Activated CD8-positive, alpha-beta memory T cell treated with anti-CD3 and anti-CD28 coated beads for 48 hours (primary cell): ENCODE measurements around the gene RBM43.
"Not testable (repeated sequence)": the region's sequence is repeated elsewhere in the genome, so short reads cannot be mapped to it uniquely, and the experiment has no call there.

Experiments
- DNase-seq, 3 experiments: peaks; one replicate each; pipeline ENCODE4 v3.0.0-alpha.2; 2020; ENCODE audit warnings: low read depth in 2 of 3, low spot score in 2 of 3

RBM43 gene

GRCh38 chr2:151261231-151261976 lies at the start of gene RBM43:
RBM43 (minus strand) TSS chr2:151261863; CDS start chr2:151261727, 136 bp downstream.
- peak; percentile 51 to 61 (median 58) for DNase-seq

GRCh38 chr2:151310313-151310712 lies 48.6 kb upstream of the RBM43 start:
- DNase-seq, result not testable (repeated sequence)

DNA sequence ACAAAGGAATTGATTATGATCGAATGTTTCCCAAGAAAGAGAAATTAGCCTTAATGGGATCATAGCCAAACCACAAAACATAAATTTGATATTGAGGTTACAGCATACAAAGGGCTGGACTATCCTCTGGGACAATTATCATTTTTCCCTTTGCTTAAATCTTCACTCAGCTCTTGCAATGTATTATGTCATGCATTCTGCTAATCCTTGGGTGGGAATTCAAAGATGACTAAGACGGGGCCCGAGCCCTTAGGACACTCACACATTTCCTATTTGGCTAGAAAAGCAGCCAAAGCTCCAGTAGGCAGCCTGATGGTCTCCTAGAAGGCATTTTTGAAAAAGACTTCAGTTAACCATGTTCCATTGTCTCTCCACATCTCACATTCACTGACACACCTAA lies 45.0 kb upstream of the RBM43 start:
- no peak for DNase-seq

DNA sequence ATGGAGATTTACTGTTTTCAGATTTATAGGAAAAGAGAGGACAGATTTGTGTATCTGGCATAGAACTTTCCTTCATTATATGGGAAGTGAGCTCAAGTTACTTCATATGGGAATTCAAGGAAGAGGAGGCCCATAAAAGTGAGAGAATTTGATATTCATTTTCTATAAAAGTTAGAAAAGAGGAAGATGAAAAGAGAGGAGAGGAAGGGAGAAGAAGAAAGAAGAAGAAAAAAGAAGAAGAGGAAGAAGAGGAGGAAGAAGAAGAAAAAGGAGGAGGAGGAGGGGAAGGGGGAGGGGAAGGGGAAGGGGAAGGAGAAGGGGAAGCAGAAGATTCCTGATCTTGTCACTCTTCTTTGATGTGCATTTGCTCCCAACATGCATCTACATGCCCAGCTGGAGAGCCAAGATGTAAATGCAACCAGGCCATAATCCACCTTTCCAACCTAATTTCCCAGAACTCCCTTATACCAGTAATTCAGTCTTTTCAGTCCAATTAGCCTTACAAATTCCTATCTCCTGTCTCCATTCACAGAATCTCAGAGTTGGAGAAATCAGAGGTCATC lies 43.5 kb upstream of the RBM43 start:
- DNase-seq, result no peak

DNA sequence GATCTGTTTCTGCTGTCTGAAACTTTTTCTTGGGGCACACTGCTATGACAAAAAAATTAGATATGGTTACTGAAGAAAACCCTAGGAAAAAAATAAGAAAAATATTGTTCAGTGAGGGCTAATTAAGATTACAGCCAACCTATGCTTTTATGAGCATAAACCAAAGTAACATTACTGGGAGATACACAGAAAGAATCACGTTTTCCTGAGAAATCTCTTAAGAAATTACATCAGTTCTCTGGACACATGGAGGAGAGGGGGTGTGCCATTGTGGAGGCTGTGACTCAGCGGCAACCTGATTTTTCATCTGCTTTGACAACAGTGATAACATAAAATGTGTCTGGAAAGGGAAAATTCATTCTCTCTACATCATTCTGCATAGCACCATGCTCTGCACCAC lies 41.2 kb upstream of the RBM43 start:
- DNase-seq, result no peak

DNA sequence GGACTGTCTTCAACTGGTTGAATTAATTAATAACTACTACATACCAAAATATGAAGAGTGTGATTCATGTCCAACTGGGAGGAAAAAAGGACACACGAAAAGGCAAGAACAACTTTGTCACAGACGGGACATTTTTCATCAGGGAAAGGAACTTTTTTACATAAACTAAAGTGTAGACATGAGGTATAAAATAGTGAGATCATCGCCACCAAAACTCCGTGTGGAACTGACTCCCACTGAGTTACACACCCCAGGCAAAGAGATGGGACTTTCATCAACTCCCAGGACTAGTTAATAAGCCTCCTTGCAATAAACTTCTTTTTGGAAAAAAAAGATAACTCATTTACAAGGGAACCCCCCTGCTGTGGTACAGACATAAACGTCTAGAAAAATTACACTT lies 40.7 kb upstream of the RBM43 start:
- no peak for DNase-seq

DNA sequence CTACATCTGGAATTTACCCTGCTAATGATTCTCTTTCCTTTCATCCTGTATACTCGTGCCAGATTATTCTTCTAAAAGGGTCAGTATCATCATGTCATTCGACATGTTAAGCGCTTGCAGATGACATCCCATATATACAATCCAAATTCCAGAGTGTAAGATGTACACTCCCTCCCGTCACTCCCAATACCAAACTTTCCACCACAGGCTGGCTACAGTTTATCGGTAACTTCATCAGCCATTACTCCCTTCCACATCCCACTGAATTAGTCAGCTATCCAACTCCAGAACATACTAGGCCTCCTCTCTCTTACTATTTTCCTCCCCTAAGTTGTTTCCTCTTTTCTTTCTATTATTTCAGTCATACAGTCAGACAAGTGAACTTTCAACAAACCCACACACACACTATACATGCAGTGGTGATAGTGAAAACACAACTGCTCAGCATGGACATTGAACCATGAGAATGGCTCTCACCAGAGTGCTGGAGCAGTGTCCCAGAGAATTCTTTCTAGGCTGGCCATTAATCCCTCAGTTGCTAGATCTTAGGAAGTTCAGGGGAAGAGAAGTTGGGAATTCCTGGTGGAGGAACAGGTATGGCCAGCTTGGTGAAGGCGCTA lies 38.4 kb upstream of the RBM43 start:
- no peak for DNase-seq

GRCh38 chr2:151297882-151298281 lies 36.2 kb upstream of the RBM43 start:
- no peak for DNase-seq

GRCh38 chr2:151295926-151296325 lies 34.3 kb upstream of the RBM43 start:
- DNase-seq, result not testable (repeated sequence)

DNA sequence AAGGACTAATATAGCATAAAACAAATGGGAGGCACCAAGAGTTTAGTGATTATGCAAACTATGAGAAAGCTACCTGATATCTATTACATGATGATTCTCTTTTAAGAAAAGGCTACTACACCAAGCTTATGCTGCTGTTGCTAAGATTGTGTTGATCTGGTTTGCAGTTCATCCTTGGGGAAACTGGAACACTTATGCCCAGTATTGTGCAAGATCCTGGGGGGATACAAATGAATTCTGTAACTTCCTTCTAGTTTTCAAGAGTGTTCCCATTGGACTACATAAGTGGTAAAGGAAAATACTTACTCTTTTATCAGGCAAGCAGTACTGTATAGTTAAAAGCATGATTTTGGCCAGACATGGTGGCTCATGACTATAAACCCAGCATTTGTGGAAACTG lies 30.9 kb upstream of the RBM43 start:
- no peak for DNase-seq

DNA sequence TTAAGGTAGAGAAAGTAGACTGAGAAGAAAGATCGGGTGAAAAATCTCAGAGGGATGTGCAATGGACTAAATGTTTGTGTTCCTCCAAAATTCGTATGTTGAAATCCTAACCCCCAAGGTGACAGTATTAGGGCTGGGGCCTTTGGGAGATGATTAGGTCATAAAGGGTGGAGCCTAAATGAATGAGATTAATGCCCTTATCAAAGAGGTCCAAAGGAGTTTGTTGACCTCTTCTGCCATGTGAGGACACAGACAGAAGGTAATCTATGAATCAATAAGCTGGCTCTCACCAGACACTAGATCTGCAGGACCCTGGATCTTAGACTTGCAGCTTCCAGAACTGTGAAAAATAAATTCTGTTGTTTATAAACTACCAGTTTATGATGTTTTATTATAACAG lies 30.5 kb upstream of the RBM43 start:
- no peak for DNase-seq

DNA sequence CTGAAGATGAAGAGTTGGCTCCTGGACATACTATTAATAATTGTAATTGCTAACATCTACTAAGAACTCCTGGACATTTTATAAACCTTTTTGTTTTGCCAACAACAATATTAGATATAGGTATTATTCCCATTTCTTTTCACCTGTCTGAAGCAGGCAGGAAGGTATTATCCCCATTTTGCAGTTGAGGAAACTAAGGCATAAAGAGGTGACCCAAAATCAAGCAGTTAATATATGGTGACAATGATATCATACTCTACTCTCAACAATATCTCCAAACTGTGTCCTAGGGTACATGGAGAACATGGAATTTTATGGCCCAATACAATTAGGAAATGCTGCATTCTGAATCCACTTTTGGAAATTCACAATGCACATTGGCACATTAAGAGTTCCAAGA lies 29.6 kb upstream of the RBM43 start:
- no peak for DNase-seq

DNA sequence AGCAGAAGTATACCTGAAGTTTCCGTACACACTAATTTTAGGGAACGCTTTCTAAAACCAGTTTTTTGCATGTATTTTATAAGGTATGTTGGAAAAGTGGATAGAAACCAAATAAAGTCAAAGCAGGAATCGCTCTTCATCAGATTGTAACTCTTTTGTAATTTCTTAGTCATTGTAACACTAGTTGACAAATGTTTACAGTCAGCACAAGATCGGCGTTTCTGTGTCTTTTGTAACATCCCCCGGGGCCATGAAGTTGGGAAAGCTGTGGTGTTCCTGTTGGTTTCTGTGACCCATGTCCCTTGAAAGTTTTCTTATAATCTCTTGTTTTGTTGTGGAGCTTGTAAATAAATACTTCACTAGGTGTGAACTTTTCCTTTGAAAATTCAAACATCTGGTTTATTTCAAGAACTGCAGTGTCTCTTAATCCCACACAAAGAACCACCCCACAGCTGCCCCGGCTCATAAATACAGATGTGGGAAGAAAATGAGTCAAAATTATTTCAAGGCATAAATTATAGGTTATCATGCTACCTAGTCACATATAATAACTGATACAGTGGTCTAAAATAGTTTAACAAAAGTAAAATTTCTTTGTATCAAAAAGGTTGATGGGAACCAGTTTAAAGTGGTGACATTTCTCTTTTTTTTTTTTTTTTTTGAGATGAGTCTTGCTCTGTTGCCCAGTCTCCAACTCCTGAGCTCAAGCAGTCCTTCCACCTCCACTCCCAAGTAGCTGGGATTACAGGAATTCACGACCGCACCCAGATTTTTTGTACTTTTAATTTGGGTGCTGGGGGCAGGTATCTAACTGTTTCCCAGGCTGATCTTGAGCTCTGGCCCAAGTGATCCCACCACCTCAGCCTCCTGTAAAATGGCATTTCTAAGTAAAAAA lies 28.6 kb upstream of the RBM43 start:
- no peak for DNase-seq

GRCh38 chr2:151287513-151288250 lies 26.0 kb upstream of the RBM43 start:
- no peak for DNase-seq

- no peak for DNase-seq
Measured at GRCh38 chr2:151282401-151282800, 20.7 kb upstream of the RBM43 start.

DNA sequence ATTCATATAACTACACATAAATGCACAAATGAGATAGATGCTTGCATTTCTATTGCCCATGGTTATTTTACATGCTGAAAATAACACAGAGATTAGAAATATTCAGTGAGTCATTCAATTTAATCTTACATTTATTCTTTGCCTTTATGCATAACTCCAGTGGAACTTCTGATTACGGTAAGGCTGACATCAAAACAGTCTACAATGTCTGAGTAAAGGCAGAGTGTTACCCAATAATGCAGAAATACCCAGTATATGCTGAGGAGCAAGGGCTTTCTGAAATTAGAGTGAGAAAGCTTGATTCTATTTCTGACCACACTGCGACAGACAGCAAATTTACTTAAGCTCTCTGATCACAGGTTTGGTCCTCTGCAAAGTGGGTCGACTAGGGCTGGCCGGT lies 18.6 kb upstream of the RBM43 start:
- DNase-seq, result no peak

DNA sequence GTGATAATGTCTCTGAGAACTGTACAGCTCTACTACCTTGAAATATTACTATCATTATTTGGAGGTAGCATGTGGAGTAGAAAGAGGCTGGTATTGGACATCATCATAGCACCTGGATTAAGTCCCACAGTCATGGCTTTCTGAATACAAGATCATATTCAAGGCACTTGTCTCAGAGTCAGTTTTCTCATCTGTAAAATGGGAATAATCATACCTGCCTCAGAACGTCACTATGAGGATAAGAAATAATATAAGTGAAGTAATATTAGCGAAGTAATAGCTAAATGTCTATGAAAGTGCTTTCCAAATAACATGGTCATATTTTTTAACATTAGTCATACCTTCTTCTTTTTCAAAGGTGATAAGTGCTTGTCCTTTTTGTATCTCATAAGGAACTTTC lies 16.8 kb upstream of the RBM43 start:
- no peak for DNase-seq

GRCh38 chr2:151277067-151277466 lies 15.4 kb upstream of the RBM43 start:
- DNase-seq, result no peak

DNA sequence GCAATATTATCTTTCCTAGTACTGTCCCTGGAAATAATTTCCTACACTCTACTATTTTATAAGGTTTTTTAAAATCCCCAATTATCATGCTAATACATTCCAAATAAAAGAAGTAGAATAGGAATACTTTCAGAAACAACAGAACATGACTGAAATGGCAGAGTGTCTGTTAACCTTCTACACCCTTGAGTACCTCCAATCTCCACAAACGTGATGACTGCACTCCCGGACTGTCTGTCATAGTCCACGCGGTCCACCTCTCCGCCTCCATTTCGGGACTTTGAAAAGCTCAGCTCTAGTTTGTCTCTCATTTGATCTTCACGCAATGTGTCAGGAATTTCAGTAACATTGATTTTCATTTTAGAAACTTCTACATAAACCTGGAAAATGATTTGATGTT lies 13.6 kb upstream of the RBM43 start:
- DNase-seq, result no peak

GRCh38 chr2:151271824-151272223 lies 10.2 kb upstream of the RBM43 start:
- DNase-seq, result no peak
